Measurements from ENCODE around the gene TMEM200C. TPM values are rescaled to one million over a fixed set of nuclear protein-coding genes. Genes with fewer than 3 reads are reported as not detected.

The TMEM200C gene
- total RNA-seq, 1 donor, result not detected

- no peak for DNase-seq (ENCODE audit: low read depth in 2 of 3, low spot score in 2 of 3)
Observed at GRCh38 chr18:5840025-5840424, 55.3 kb downstream of the TMEM200C start.

- DNase-seq (ENCODE audit: low read depth in 2 of 3, low spot score in 2 of 3), result no peak
Observed at GRCh38 chr18:5839102-5839501, 56.2 kb downstream of the TMEM200C start.

Small RNA genes lying within 50 kb of the gene (small RNA-seq; reads per million reads assigned to genes)
- not detected for gene MIR3976

Data from hematopoietic multipotent progenitor cell (in vitro differentiated cells).